Measurements from ENCODE around the gene POU2AF1. TPM values are rescaled to one million over a fixed set of nuclear protein-coding genes. Genes with fewer than 3 reads are reported as not detected.

The POU2AF1 gene
- total RNA-seq, 4 donors from 2014 or later: under 0.01 to 2.9 (median 2.6) TPM; not detected in 1

- H3K36me3 ChIP-seq: no peaks in the 10 kb centered on the region
- no peak overlapping the region for H3K4me3 ChIP-seq
- H3K4me1 ChIP-seq: no peaks in the 10 kb centered on the region
- no peak overlapping the region for H3K27ac ChIP-seq
- TF ChIP-seq POLR2A (IDR thresholded peaks at IDR 0.05) (no peak), CTCF (IDR thresholded peaks at IDR 0.05) (no peak)
- intact Hi-C loops (cut with DNase I; ENCODE audit: low total_unique reads): no loop called here
- DNase-seq: no peak
- H3K27me3 ChIP-seq: no peaks in the 10 kb centered on the region
- H3K9me3 ChIP-seq: no peaks in the 10 kb centered on the region
These were observed 14.5 kb upstream of the POU2AF1 start for GRCh38 chr11:111393585-111393984.

GRCh38 chr11:111393096-111393495, 14.0 kb upstream of the POU2AF1 start:
- no peak overlapping the region for H3K4me3 ChIP-seq

GRCh38 chr11:111392552-111392951, 13.5 kb upstream of the POU2AF1 start:
- Histone ChIP-seq H3K27ac (no peak overlapping the region), H3K4me1 (no peaks in the 10 kb centered on the region), H3K4me3 (no peak overlapping the region), H3K36me3 (no peaks in the 10 kb centered on the region), H3K27me3 (no peaks in the 10 kb centered on the region), H3K9me3 (no peaks in the 10 kb centered on the region)
- TF ChIP-seq POLR2A (IDR thresholded peaks at IDR 0.05) (no peak), CTCF (IDR thresholded peaks at IDR 0.05) (no peak)
- DNase-seq: no peak
- intact Hi-C loops (cut with DNase I; ENCODE audit: low total_unique reads): no loop called here

More at GRCh38 chr11:111393096-111393495, 14.0 kb upstream of the POU2AF1 start:
- Histone ChIP-seq H3K9me3 (no peaks in the 10 kb centered on the region), H3K27me3 (no peaks in the 10 kb centered on the region), H3K36me3 (no peaks in the 10 kb centered on the region), H3K27ac (no peak overlapping the region), H3K4me1 (no peaks in the 10 kb centered on the region)
- no peak for TF ChIP-seq POLR2A (IDR thresholded peaks at IDR 0.05)
- TF ChIP-seq CTCF (IDR thresholded peaks at IDR 0.05): no peak
- DNase-seq: no peak
- intact Hi-C loops (cut with DNase I; ENCODE audit: low total_unique reads): no loop called here

GRCh38 chr11:111391328-111392124, 12.5 kb upstream of the POU2AF1 start:
- no peaks in the 10 kb centered on the region for H3K36me3 ChIP-seq
- no peaks in the 10 kb centered on the region for H3K4me1 ChIP-seq
- H3K4me3 ChIP-seq: no peak overlapping the region
- no peak overlapping the region for H3K27ac ChIP-seq
- no peaks in the 10 kb centered on the region for H3K9me3 ChIP-seq
- no peak for TF ChIP-seq CTCF (IDR thresholded peaks at IDR 0.05)
- TF ChIP-seq POLR2A (IDR thresholded peaks at IDR 0.05): no peak
- intact Hi-C loops (cut with DNase I; ENCODE audit: low total_unique reads): no loop called here
- no peaks in the 10 kb centered on the region for H3K27me3 ChIP-seq
- DNase-seq: no peak

- no peak overlapping the region for H3K27ac ChIP-seq
- intact Hi-C loops (cut with DNase I; ENCODE audit: low total_unique reads): no loop called here
- H3K27me3 ChIP-seq: no peaks in the 10 kb centered on the region
- no peaks in the 10 kb centered on the region for H3K4me1 ChIP-seq
- TF ChIP-seq CTCF (IDR thresholded peaks at IDR 0.05): no peak
- TF ChIP-seq POLR2A (IDR thresholded peaks at IDR 0.05): no peak
- no peak for DNase-seq
- H3K4me3 ChIP-seq: no peak overlapping the region
- H3K36me3 ChIP-seq: no peaks in the 10 kb centered on the region
- no peaks in the 10 kb centered on the region for H3K9me3 ChIP-seq
These were observed 9.8 kb upstream of the POU2AF1 start for GRCh38 chr11:111388842-111389241.
